Heart left ventricle (tissue), 16 donors: ENCODE data around the gene RAD51B. TPM values are rescaled to one million over a fixed set of nuclear protein-coding genes. Genes with fewer than 3 reads are reported as not detected.

Experiments used
- ATAC-seq, 4 donors: fragments of 200-7000 bp; cut with Tn5 transposase; one replicate each; pipeline ENCODE4 v1.9.1; 2020 to 2022; ENCODE audit warnings: moderate library complexity in 4 of 4, mild to moderate bottlenecking in 3 of 4, moderate number of reproducible peaks in 1 of 4
- DNase-seq, 5 donors: peaks; one replicate each; pipeline ENCODE4 v3.0.0-alpha.2; 2020
- H3K27ac ChIP-seq, 12 donors: fragments of 200-600 bp; sonication (generic) in 4 of 12; one replicate each; pipeline versions ENCODE4 v1.5.0 to v1.8.0; 2016 to 2022; ENCODE audit warnings: mild to moderate bottlenecking in 2 of 12
- H3K27me3 ChIP-seq, 9 donors: fragments of 200-600 bp; sonication (generic) in 2 of 9; one replicate each; pipeline versions ENCODE4 v1.5.1 to v1.8.0; 2016 to 2022; ENCODE audit warnings: mild to moderate bottlenecking in 3 of 9
- H3K36me3 ChIP-seq, 9 donors: fragments of 200-600 bp; sonication (generic) in 2 of 9; one replicate each; pipeline versions ENCODE4 v1.5.0 to v1.8.0; 2018 to 2022; ENCODE audit warnings: mild to moderate bottlenecking in 2 of 9
- H3K4me1 ChIP-seq, 12 donors: fragments of 200-600 bp; sonication (generic) in 4 of 12; one replicate each; pipeline versions ENCODE4 v1.5.0 to v1.8.0; 2016 to 2022; ENCODE audit warnings: mild to moderate bottlenecking in 3 of 12
- H3K4me3 ChIP-seq, 12 donors: fragments of 200-600 bp; sonication (generic) in 4 of 12; one replicate each; pipeline versions ENCODE4 v1.5.0 to v1.8.0; 2017 to 2022; ENCODE audit warnings: mild to moderate bottlenecking in 9 of 12, moderate library complexity in 4 of 12
- H3K9me3 ChIP-seq, 12 donors: fragments of 200-600 bp; sonication (generic) in 4 of 12; one replicate each; pipeline versions ENCODE4 v1.5.0 to v1.8.0; 2016 to 2022; ENCODE audit warnings: mild to moderate bottlenecking in 1 of 12
- POLR2A ChIP-seq, 2 donors: fragments of 450-650 bp; IDR thresholded peaks; one replicate each; pipeline ENCODE4 v1.6.1; 2017; ENCODE audit warnings: antibody characterized with exemption in 2 of 2, mild to moderate bottlenecking in 2 of 2, moderate library complexity in 2 of 2
- WGBS, 4 donors: extraction: QIAGEN DNeasy Blood & Tissue Kit in 2 of 4; methylation state at CpG; one replicate each; pipeline versions ENCODE4 v1.1.5 to v1.1.7; 2013 to 2018; 5-methylcytosine and 5-hydroxymethylcytosine counted together
- intact Hi-C, 10 donors: fragments of 100-400 bp; cut with DNase I; formaldehyde crosslinking; loops; one replicate each; pipeline versions ENCODE4 v1.11.1 to v1.14.2; 2022
- polyA plus RNA-seq, 2 donors: library from polyadenylated mRNA; stranded (reverse); fragments of 200-250 nt; gene quantifications; one replicate each; pipeline ENCODE4 v1.2.3, GENCODE V29; 2013
- total RNA-seq, 9 donors: library from RNA; depleted of rRNA in 2 of 9; stranded (reverse); fragments of >200 nt in 2 of 9; fragmentation: NEBNext Ultra II Directional in 3 of 9; extraction: Animal tissue kit (Norgen Biotek cat#: 25700) in 3 of 9; gene quantifications; one replicate each; pipeline versions ENCODE4 v1.1.0 to v1.2.4, GENCODE V29; 2016 to 2023
- TF ChIP-seq, protein P1 (sequence below), 12 donors: fragments of 200-600 bp; sonication (generic) in 4 of 12; IDR thresholded peaks; one replicate each; pipeline versions ENCODE4 v1.5.0 to v1.8.0; 2018 to 2022; ENCODE audit warnings: antibody characterized with exemption in 12 of 12, mild to moderate bottlenecking in 5 of 12
- donor health status: ischemic (EF 13 %, LVEDD 7.1; RV severe dilation, severe dysfunction).
- donor health status: healthy with polysubstance abuse.
- donor health status: DM: no; HTN: yes; CAD: no.
- donor health status: DM: no; HTN: no; CAD: no.
- donor health status: ischemic (EF 25% LVEDD 6.9; RV normal size, moderate dysfunction).
- donor health status: ischemic (EF 25% LVEDD 5.7; RV mildly dilated, moderate dysfunction).
- donor health status: healthy.
- donor health status: DM: yes; HTN: yes; CAD: no.
- donor health status: ischemic (EF 35%, LVEDD 5.7; RV mildly dilated, moderate dysfunction).
- donor health status: nonischemic (EF 11% LVEDD 7.7; RV severe dilation, severe dysfunction).
- donor health status: DM: yes; HTN: yes; CAD: no.
- donor health status: PGD.
- donor health status: ischemic (EF 29% LVEDD 5.4; RV normal size, mild dysfunction).
- donor health status: nonischemic (EF 23%, LVEDD 6.1; RV moderate dilation, normal function).

RAD51B gene
- total and polyA plus RNA-seq, 11 donors: 1.3 to 11.3 (median 3.2) TPM

DNA sequence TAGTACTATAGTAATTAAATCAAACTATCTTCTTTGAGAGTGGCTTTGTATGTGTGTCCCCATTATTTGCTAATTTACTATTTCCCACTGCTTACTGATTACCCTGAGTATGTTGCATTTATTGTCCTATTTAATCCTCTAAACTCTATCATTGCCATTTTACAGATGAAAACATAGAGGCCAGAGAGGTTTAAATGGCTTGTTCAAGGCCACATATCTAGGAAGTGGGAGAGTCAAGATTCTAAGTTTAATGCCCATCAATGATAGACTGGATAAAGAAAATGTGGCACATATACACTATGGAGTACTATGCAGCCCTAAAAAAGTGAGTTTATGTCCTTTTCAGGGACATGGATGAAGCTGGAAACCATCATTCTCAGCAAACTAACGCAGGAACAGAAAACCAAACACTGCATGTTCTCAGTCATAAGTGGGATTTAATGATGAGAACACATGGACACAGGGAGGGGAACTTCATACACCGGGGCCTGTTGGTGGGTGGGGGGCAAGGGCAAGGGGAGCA, 553.6 kb downstream of the RAD51B start:
- H3K9me3 ChIP-seq: peaks cover 0 to 4% (median 0%) of the 10 kb centered on the region in 12 donors
- intact Hi-C loops: loop anchor here in 3 of 10 donors (10.0 kb wide), 3 partner anchors 88 to 402 kb away; no protein-coding TSS in a partner anchor
- no peak overlapping the region for H3K4me3 ChIP-seq
- no peaks in the 10 kb centered on the region for H3K27me3 ChIP-seq
- no peak for ATAC-seq
- H3K4me1 ChIP-seq: peaks cover 0 to 66% (median 17%) of the 10 kb centered on the region in 12 donors
- no peak for TF ChIP-seq POLR2A (IDR thresholded peaks at IDR 0.05)
- TF ChIP-seq, protein P1, sequence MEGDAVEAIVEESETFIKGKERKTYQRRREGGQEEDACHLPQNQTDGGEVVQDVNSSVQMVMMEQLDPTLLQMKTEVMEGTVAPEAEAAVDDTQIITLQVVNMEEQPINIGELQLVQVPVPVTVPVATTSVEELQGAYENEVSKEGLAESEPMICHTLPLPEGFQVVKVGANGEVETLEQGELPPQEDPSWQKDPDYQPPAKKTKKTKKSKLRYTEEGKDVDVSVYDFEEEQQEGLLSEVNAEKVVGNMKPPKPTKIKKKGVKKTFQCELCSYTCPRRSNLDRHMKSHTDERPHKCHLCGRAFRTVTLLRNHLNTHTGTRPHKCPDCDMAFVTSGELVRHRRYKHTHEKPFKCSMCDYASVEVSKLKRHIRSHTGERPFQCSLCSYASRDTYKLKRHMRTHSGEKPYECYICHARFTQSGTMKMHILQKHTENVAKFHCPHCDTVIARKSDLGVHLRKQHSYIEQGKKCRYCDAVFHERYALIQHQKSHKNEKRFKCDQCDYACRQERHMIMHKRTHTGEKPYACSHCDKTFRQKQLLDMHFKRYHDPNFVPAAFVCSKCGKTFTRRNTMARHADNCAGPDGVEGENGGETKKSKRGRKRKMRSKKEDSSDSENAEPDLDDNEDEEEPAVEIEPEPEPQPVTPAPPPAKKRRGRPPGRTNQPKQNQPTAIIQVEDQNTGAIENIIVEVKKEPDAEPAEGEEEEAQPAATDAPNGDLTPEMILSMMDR (IDR thresholded peaks at IDR 0.05): no peak
- no peak overlapping the region for H3K27ac ChIP-seq
- WGBS, 4 donors: 95 to 98% (median 97%) methylated on average over 2 of the region's 2 CpGs
- no peaks in the 10 kb centered on the region for H3K36me3 ChIP-seq
- DNase-seq: no peak

DNA sequence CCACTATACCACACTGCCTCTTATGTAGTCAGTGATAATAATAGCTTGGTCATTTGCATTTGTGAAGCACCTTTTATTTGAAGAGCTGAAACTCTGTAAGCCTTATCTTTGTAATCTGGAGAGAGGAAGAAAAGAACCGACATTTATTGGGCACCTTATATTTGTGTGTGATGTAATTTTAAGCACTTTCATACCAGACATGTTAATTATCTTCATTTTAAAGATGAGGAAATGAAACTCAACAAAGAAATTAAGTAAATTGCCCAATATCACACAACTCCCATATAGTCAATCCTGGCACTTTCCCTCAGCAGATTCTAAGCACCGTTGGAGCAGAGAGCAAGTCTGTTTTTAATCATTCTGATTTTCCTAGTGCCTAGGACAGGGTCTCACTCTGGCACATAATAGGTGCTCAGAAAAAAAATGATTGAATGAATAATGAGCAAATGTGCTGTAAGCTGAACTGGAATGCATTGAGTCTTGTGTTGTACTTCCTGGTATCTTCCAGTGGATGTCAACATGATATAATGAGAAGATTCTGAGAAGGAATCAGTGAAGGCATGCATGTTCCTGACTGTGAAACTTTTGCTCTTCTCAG, 554.4 kb downstream of the RAD51B start:
- intact Hi-C loops: loop anchor here in 3 of 10 donors (10.0 kb wide), 3 partner anchors 89 to 401 kb away; no protein-coding TSS in a partner anchor
- TF ChIP-seq, protein P1 (IDR thresholded peaks at IDR 0.05): no peak
- TF ChIP-seq POLR2A (IDR thresholded peaks at IDR 0.05): no peak
- Histone ChIP-seq H3K4me1 (peaks cover 0 to 66% (median 22%) of the 10 kb centered on the region in 12 donors), H3K36me3 (no peaks in the 10 kb centered on the region), H3K27ac (peak overlapping the region in 1 of 12 donors; percentile 75), H3K9me3 (peaks cover 0 to 4% (median 0%) of the 10 kb centered on the region in 12 donors), H3K4me3 (no peak overlapping the region), H3K27me3 (no peaks in the 10 kb centered on the region)
- ATAC-seq: no peak
- no peak for DNase-seq
- WGBS, 4 donors: 60 to 72% (median 70%) methylated on average over 2 of the region's 2 CpGs

DNA sequence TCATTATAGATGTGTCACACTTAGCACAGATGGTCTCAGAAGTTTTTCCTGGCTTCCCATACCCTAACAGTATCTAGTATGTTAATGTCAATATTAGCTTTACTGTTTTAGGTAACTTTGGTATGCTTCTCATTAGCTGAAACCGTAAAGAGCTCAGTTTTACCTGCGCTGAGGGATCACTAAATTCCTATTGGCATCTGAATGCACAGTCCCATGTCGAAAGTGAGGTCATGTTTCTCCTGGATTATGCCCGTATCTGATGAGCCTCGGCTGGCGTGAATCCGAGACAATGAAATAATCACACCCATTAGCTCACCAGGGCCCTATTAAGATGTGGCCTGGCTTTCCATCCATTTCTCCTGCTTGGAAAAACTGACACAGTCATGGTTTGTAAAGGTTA, 555.1 kb downstream of the RAD51B start:
- Histone ChIP-seq H3K27ac (peak overlapping the region in 2 of 12 donors; percentile 32 to 75), H3K27me3 (no peaks in the 10 kb centered on the region), H3K36me3 (no peaks in the 10 kb centered on the region), H3K9me3 (peaks cover 0 to 4% (median 0%) of the 10 kb centered on the region in 12 donors), H3K4me1 (peaks cover 0 to 66% (median 23%) of the 10 kb centered on the region in 12 donors), H3K4me3 (no peak overlapping the region)
- intact Hi-C loops: loop anchor here in 3 of 10 donors (5.0 to 10.0 kb wide), 4 partner anchors 90 to 423 kb away; no protein-coding TSS in a partner anchor
- 92 to 99% (median 93%) methylated on average over 7 of the region's 7 CpGs for WGBS, 4 donors
- no peak for DNase-seq
- no peak for TF ChIP-seq POLR2A (IDR thresholded peaks at IDR 0.05)
- TF ChIP-seq, protein P1 (IDR thresholded peaks at IDR 0.05): no peak
- no peak for ATAC-seq

DNA sequence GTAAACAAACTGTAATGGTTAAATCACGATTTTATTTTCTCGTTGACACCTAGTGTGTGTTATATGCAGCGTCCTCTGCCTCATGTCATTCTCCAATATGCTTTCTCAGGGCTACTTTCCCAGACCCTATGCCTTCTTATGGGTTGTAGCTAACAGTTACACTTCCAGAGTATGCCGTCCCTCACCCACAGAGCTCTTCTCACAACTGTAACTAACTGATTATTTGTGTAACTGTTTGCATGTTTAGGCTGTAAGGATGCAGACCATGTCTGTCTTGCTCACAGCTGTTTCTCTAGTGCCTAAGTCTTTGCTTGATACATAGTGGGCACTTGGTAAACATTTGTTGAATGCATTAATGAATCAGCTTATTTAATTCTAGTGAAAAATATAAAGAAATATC, 555.8 kb downstream of the RAD51B start:
- Histone ChIP-seq H3K4me3 (no peak overlapping the region), H3K9me3 (peaks cover 0 to 4% (median 0%) of the 10 kb centered on the region in 12 donors), H3K27ac (peak overlapping the region in 2 of 12 donors; percentile 32 to 88), H3K27me3 (no peaks in the 10 kb centered on the region), H3K36me3 (no peaks in the 10 kb centered on the region), H3K4me1 (peaks cover 0 to 66% (median 21%) of the 10 kb centered on the region in 12 donors)
- DNase-seq (no peak), ATAC-seq (no peak)
- no peak for TF ChIP-seq POLR2A (IDR thresholded peaks at IDR 0.05)
- TF ChIP-seq, protein P1 (IDR thresholded peaks at IDR 0.05): no peak
- 93 to 98% (median 95%) methylated on average over 4 of the region's 4 CpGs for WGBS, 4 donors
- intact Hi-C loops: loop anchor here in 3 of 10 donors (5.0 to 10.0 kb wide), 4 partner anchors 91 to 422 kb away; no protein-coding TSS in a partner anchor
